Fibroblast of lung (primary cell): Measurements from ENCODE around the gene PHKG2.

Experiments used
- EZH2 ChIP-seq: IDR thresholded peaks from 2 replicates; pipeline ENCODE4 v1.5.1; 2012; ENCODE audit warnings: low read length, control low read depth, mild to moderate bottlenecking; ENCODE audit errors: missing control alignments
- TF ChIP-seq, protein P1 (sequence below), 2 donors: IDR thresholded peaks in 1 of 2; conservative IDR thresholded peaks in 1 of 2; 1 replicate in 1 of 2; 2 replicates in 1 of 2; pipeline ENCODE4 v1.5.1; 2011 to 2012; ENCODE audit warnings: low read length in 2 of 2, control low read depth in 1 of 2, inconsistent platforms in 1 of 2, low read depth in 1 of 2, mild to moderate bottlenecking in 1 of 2

GRCh38 chr16:30744183-30744582 lies 4.0 kb upstream of the PHKG2 start:
- TF ChIP-seq, protein P1, sequence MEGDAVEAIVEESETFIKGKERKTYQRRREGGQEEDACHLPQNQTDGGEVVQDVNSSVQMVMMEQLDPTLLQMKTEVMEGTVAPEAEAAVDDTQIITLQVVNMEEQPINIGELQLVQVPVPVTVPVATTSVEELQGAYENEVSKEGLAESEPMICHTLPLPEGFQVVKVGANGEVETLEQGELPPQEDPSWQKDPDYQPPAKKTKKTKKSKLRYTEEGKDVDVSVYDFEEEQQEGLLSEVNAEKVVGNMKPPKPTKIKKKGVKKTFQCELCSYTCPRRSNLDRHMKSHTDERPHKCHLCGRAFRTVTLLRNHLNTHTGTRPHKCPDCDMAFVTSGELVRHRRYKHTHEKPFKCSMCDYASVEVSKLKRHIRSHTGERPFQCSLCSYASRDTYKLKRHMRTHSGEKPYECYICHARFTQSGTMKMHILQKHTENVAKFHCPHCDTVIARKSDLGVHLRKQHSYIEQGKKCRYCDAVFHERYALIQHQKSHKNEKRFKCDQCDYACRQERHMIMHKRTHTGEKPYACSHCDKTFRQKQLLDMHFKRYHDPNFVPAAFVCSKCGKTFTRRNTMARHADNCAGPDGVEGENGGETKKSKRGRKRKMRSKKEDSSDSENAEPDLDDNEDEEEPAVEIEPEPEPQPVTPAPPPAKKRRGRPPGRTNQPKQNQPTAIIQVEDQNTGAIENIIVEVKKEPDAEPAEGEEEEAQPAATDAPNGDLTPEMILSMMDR (conservative IDR thresholded peaks at IDR 0.05 in 1 of 2, IDR thresholded peaks at IDR 0.05 in 1 of 2; ENCODE audit: low read depth in 1 of 2, low read length in 2 of 2): no peak
- TF ChIP-seq EZH2: no peak
